Activated naive CD4-positive, alpha-beta T cell treated with anti-CD3 and anti-CD28 coated beads, Interleukin-2, amount 50 U/mL, for 16 hours (primary cell): ENCODE measurements around the gene OSMR.

Experiments
- DNase-seq: peaks from one replicate; pipeline ENCODE4 v3.0.0-alpha.2; 2020

Gene OSMR

DNA sequence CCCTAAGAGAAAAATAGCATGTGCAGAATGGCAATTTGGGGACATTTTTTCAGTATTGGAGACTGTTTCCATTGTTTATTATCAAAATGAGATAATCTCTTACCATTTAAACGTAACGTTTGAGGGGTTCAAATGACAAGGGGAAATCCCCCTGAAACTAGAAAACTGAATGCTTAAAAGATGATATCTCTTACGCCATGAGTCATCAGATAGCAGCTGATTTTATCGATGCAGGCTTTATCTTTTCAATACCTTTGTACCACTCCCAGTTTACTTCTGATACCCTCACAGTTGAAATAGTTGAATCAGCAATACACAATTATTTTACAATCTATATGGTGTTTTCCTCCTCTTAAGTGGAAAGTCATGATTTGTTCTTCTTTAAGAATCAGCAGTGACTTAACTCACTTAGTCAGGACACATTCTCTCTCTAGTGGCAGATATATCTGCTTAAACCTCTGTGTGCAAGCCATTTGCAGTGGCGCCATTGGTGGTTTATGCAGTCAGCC is 29.2 kb downstream of the OSMR start:
- DNase-seq, result no peak

DNA sequence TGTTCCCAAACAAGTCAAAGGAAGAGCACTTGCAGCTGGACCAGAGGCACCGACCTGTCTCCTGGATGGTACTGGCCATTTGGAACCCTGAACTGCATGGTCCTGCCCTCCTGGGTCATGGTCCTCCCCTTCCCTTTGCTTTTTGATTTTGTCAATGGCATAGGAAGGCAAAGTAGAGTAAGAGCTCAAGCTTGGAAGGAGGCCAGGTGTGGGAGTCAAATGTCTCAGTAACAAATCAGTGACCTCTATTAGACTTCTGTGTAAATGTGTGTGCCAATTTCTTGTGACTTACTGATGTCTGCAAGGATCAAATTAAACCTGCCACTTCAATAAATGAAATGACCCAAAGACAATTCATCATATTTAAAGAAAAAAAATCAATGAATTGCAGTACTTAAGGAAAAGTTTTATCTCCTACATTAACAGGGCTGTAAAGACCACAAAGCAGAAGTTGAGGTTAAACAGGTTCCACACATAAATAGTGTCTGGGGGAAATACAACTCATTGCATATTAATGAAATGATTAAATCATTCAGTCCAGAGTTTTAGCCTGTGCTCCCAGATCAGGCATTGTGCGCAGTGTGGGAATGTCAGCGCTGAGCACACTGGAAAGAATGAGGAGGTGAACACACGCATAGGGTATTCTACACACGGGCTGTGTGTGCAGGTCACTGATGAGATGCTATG is 32.7 kb downstream of the OSMR start:
- no peak for DNase-seq

DNA sequence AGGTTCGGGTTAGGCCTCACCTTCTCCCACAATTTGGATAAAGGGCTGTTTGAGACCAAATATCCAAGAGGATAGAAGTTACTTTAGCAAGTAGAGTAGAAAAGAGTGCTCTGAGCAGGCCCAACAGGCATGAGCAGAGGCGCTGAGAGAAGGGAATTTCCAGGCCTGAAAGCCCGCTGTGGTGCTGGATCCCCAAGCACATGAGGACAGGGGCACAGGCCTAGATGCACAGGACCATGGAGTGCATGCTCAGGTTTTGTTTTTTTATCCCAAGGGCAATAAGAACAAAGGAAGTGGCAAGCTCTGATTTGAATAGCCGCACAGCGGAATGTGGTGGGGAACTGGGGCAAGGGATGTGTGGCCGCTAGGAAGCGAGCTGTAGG is 33.3 kb downstream of the OSMR start:
- DNase-seq, result no peak

DNA sequence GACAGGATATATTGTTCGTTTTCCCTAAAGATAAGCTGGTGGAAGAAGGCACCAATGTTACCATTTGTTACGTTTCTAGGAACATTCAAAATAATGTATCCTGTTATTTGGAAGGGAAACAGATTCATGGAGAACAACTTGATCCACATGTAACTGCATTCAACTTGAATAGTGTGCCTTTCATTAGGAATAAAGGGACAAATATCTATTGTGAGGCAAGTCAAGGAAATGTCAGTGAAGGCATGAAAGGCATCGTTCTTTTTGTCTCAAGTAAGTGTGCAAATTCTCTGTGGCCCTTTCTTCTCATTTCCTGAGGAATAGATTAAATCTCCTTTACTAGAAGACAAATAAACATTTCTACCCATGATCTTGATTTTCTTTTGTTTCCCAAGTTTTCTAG is 38.0 kb downstream of the OSMR start:
- no peak for DNase-seq

DNA sequence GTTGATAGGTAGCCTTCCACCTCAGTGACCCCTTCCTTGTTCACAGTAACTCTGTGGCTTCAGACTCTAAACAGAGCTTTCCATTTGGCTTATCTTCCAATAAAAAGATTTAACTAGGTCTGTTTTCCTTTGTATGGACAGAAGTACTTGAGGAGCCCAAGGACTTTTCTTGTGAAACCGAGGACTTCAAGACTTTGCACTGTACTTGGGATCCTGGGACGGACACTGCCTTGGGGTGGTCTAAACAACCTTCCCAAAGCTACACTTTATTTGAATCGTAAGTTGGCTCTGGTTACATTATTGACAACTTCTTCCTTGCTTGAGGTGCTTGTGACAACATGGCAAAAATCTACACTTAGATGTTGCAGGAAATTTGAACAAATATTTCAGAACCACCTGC is 39.4 kb downstream of the OSMR start:
- DNase-seq, result no peak

DNA sequence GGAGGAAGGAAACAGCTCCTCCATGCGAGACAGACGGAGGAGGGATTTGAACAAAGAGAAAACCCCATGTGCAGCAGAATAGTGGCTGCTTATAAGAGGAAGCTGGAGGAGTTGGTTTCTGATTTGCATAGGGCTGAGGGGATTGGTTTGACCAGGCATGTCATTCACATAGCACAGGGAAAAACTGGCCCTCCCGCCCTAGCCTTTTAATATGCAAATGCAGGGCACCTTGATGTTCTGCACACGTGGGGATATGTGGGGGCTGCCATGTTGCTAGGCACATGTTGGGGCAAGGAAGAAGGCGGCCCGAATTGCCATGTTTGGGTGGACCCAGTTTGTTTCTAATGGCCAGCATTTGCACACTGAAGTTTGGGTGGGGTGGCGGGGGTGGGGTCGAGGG is 42.2 kb downstream of the OSMR start:
- no peak for DNase-seq

DNA sequence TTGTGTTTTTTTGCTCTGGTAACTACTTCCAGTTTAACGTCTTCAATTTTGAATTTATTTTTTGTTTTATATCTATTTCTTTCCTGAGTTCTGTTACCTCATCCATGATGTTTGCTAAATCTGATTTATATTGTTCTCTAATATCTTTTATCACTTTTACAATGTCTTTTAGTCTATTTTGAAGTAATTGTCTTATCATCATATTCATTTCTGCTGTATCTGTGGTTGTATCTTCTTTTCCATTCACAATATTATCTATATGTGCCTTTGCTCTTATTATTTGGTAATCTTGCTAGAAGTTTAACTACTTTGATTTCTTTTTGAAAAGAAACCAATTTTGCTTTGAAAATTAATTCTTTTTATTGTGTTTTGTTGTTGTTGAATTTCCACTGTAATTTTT is 43.6 kb downstream of the OSMR start:
- DNase-seq, result no peak

DNA sequence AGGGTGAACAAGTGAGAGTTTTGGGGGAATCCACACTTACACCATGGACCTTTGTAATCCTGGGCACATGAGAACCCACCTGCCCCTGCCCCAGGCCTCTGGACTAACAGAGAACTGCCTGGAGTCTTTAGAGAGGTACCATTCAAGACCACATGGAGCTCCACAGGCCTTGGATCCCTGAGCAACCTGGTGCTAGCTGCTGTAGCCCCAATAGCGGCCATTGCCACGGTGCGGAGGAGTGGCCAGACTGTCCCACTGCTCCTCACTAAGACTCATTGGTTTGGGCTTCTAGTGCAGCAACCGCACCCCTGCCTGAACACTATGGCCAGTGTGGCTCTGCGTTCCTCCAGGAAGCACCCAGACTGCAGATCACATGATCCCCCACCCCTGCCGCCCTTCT is 45.8 kb downstream of the OSMR start:
- DNase-seq, result no peak

DNA sequence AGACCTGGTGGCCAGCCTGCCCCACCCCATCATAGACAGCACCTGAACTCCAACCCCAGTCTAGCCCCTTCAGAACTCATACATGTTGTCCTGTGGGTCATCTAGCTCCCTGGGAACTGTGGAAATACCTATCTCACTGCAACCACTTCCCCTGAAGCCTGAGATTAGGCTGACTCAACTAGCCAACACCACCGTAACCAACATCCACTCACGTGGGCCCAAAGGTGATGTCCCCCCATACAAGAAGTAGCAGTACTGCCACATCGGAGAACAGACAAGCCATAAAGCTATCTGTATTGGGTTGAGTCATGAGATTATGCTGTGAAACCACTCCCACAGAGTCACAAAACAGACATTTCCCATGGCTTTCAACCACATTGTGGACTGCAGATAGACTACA is 46.6 kb downstream of the OSMR start:
- DNase-seq, result no peak

DNA sequence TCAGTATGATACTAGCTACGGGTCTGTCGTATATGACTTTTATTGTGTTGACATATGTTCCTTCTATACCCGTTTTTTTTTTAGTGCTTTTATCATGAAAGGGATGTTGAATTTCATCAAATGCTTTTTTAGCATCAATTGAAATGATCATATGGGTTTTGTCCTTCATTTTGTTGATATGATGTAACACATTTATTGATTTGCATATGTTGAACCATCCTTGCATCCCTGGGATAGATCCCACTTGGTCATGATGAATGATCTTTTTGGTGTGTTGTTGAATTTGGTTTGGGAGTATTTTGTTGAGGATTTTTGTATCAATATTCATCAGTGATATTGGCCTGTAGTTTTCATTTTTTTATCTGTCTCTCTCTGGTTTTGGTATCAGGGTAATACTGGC is 50.9 kb downstream of the OSMR start:
- no peak for DNase-seq

DNA sequence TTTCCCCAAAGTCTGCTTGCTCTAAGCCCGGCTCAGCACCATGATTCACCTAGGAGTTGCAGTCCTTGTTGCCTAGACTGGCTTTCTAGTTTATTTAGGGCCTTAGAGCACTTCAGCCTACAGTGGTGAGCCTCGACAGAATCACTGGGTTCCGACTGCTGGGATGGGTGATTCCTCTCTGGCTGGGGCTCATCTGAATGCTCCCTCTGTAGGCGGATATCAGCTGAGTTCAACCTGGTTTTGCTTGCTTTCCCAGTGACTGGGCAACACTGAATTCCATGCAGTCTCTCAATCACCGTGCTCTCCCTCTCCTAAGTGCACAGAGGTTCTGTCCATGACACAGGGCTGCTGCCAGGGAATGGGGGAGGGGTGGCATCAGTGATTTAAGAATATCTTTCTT is 54.1 kb downstream of the OSMR start:
- DNase-seq, result no peak

DNA sequence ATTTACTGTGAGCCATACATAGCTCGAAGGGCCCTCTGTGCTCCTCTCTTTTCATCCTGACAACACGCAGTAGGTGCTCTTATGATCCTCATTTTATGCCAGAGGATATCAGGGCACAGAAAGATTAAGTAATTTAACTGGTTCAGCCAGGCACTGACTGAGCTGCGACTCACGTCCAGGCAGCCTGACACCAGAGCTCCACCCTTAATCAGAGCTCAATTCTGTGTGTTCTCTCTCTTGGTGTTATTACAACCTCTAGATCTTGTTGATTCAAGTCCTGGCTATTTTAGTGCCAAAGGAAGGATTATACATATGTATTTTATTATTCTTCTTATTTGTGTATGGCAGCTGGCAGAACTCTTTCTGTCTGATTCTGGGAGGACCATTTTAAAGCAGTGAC is 59.7 kb downstream of the OSMR start:
- DNase-seq, result no peak

DNA sequence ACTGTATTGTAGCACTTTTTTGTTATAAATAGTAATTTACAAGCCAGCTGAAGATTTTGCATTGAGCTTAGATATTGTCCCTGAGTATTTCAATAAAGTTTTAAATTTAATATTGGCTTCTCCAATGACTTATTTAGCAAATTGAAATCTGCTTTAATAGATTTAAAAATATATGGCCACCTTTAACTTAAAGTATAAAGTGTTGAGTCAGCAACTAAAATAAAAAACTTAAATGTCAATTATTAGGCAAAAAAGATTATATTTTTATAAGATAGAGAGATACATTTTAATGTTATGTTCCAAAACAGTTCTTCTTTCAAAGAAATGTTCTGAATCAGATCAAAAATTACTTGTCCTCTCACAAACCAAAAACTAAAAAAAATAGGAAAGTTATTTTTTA is 60.7 kb downstream of the OSMR start:
- DNase-seq, result no peak

DNA sequence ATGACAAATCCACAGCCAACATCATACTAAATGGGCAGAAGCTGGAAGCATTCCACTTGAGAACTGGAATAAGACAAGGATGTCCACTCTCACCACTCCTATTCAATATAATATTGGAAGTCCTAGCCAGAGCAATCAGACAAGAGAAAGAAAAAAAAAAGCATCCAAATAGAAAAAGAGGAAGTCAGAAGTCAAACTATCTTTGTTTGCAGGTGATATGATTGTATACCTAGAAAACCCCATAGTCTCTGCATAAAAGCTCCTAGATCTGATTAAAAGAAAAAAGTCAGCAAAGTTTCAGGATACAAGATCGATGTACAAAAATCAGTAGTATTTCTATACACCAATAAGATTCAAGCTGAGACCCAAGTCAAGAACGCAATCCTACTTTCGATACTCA is 66.1 kb downstream of the OSMR start:
- DNase-seq, result no peak

DNA sequence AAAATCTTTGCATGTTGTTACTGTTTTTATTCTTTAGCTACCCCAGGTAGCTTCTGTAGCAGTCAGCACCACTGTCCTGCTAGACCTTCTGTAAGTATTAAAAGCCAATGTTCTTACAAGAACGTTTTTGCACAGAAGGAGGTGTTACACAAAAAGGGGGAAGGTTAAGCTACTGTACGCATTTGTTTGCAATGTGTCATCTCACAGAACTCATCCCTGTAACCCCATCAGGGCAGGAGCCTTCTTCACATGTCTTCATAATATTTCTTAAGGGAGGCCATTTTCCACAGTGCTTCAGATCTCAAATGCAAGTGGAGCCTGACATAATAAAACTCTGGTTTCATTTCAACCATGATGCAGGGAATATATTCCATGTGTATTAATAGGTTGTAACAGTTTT is 67.9 kb downstream of the OSMR start:
- no peak for DNase-seq

DNA sequence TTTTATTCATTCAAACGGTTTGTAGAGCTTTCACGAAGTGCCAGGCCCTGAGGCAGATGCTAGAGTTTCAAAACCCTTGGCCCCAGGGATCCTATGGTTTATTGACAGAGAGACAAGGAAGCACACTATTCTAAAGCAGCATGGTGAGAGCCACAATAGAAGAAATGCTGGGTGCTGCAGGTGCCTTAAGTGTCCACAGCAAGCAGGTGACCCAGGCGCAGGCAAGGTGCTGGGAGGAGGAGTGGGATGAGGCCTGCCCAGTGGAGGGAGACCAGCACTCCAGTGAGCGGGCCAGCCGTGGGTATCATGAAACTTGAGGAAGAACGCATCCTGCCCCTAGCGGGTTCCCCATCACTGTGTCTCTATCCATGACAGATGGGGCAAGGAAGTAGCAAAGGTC is 71.0 kb downstream of the OSMR start:
- DNase-seq, result no peak

DNA sequence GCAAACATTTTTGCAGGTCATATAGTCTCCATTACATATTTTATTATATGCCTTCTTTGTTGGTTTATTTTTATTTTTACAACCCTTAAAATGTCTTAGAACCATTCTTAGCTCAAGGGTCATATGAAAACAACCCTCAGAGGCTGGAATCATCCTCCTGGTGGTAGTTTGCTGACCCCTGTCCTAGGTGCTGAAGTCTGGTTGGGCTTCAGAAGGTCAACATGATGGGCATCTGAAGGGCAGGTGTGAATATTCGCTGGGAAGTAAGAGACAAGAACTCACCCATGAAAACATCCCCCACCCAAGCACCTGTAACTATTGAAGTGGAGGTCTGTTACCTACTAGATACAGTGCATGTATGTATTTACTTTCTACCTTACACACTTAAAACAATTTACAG is 75.4 kb downstream of the OSMR start:
- no peak for DNase-seq

DNA sequence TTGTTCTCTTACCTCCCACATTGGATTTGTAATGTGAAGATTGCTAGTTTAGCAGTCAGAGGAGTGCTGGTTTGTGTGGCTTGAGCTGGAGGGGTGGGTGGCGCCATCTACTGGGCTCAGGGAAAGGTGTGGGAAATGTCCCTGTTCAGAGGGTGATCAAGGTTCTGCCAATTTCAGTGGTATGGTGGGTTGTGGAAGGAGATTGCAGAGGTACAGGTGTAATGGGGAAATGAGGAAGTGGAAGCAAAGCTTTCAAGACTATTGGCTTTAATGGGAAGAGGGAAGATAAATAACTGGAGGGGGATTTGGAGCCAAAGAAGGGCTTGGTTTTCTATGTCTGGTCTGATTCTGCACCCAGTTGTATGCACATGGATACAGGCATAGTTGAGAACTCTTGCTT is 76.4 kb downstream of the OSMR start:
- DNase-seq, result peak; percentile 37

DNA sequence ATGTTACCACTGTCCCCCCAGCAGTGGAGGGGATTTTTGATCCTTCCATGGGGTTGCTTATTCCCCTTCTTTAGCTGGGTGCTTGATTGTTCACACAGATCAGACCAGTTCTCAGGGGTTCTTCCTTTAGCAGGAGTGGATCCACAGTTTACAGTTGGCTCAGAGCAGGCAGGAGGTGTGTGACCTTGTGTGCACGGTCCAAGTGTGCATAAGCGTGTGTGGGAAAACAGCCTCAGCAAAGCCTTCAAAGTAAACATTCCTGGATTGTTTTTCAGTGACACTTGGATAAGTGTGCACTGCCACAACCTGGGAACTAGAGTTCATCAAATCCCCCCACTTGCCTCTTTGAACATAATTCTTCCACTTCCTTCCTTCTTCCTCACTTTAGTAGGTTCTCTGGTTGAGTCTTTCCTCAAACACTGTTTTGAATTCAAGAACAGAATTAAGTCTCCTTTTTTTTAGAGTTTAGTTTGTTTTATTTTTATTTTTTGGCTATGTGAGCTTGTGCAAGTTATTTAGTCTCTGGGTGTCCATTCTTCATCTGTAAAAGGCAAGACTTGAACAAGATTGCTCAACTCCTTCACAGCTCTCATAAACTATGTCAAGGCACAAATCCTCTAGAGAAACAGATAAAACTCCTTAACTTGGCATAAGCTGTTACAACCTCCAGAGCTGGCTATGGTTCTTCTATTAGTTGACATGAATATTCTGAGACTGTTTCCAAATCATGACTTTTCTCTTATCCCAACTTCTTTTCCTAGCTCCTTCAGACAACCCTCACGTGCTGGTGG is 78.0 kb downstream of the OSMR start:
- DNase-seq, result no peak

DNA sequence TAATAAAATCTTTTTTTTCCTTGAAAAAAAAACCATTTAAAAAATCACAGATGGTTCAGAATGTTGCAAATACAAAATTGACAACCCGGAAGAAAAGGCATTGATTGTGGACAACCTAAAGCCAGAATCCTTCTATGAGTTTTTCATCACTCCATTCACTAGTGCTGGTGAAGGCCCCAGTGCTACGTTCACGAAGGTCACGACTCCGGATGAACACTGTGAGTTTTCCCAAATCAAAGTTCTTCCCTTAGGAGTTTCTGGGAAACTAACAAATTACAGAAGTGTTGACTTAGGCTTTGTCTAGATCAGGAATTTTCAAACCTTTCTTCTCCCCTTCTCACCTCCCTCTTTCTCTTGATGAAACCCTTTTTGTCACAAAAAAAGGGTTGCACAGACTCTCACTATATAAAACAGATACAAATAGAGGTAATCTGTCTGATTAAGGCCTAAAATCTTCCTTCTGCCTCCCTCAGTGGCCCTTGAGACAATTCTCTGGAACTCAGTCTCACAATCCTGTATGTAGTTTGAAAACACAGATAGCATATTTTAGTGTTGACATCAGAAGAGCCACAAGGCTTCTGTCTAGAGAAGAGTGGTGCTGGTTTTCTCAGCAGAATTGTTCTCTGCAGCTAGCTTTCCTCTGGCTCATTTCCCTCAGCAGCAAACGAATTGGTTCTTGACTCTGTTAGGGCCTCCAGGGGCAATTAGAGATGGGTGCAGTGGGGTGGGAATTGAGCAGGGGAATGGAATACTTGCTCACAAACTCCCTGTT is 79.5 kb downstream of the OSMR start:
- no peak for DNase-seq

DNA sequence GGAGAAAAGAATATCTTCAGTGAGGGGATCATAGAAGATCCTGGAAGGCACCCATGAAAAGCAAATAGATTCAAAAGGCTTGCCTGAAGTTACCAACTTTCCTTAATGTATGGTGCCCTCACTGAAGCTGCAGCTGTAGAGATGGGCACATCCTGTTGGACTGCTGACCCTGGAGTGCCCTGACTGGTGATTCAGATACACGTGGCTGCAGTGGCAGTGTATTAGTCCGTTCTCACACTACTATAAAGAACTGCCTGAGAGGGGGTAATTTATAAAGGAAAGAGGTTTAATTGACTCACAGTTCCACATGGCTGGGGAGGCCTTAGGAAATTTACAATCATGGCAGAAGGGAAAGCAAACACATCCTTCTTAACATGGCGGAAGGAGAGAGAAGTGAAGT is 80.3 kb downstream of the OSMR start:
- DNase-seq, result no peak

DNA sequence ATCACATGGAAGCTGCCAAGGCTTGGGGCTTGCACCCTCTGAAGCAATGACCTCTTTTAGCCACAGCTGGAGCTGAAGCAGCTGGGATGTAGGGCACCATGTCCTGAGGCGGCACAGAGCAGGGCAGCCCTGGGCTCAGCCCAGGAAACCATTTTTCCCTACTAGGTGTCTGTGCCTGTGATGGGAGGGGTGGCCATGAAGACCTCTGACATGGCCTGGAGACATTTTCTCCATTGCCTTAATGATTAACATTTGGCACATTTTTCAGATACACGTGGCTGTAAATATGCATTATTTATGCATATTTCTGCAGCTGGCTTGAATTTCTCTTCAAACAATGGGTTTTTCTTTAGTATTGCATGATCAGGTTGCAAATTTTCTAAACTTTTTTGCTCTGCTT is 81.7 kb downstream of the OSMR start:
- no peak for DNase-seq

DNA sequence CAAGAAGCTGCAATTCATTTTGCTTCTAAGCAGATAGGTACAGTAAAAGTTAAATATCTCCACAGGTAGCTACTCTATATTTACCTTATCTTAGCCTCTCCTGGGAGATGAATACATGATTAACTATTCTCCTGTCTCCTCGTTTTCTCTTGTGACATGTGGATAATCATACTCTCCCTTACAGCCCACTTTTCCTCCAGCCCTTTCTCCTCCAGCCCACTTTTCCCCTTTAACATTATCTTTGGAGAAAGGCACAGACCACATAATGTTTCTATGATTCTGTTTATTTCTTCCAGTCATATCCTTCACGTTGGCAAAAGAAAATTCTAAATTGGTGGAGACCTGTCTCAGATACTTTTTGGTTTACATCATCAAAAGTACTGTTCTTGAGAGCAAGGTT is 84.0 kb downstream of the OSMR start:
- no peak for DNase-seq

DNA sequence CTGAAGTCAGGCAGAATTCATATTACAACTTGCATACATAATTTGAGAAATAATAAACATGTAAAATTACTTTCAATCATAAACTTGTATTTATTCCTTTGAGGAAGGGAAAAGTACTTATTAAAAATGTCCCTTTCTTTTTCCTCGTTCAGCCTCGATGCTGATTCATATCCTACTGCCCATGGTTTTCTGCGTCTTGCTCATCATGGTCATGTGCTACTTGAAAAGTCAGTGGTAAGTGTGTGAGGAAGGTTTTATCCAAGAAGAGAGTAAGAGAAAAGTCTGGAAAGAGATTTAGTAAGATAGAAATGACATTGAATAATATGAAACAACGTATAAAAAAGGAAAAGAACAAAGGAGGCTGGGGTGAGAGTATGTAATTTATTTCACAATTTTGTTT is 85.9 kb downstream of the OSMR start:
- DNase-seq, result no peak
